Motor neuron (in vitro differentiated cells): Measurements from ENCODE around the gene IFI6. TPM values are rescaled to one million over a fixed set of nuclear protein-coding genes. Genes with fewer than 3 reads are reported as not detected.
"Not testable (repeated sequence)": the region's sequence is repeated elsewhere in the genome, so short reads cannot be mapped to it uniquely, and the experiment has no call there.

ENCODE experiments used
- ATAC-seq, 8 experiments: fragments of 200-7000 bp; cut with Tn5 transposase; replicated peaks in 6 of 8; 2 replicates each; pipeline ENCODE4 v1.8.0; 2021; ENCODE audit warnings: mild to moderate bottlenecking in 8 of 8, moderate library complexity in 8 of 8
- H3K27ac ChIP-seq, 2 donors: fragments of 250-450 bp; sonication (Bioruptor Pico); 2 replicates each; pipeline ENCODE4 v1.9.0; 2021; ENCODE audit warnings: antibody characterized with exemption in 2 of 2, mild to moderate bottlenecking in 2 of 2, moderate library complexity in 1 of 2
- H3K4me1 ChIP-seq, 2 donors: fragments of 250-450 bp; sonication (Bioruptor Pico); replicated peaks in 1 of 2; 2 replicates each; pipeline ENCODE4 v1.6.1; 2021; ENCODE audit warnings: antibody characterized with exemption in 2 of 2, mild to moderate bottlenecking in 2 of 2, moderate library complexity in 1 of 2
- H3K4me3 ChIP-seq, 5 donors: fragments of 250-450 bp; sonication (Bioruptor Pico); 2 replicates each; pipeline ENCODE4 v1.9.0; 2021; ENCODE audit warnings: antibody characterized with exemption in 5 of 5, mild to moderate bottlenecking in 5 of 5, moderate library complexity in 4 of 5
- WGBS, 10 experiments: fragments of 450-650 bp; shearing (Covaris generic); methylation state at CpG; one replicate each; pipeline ENCODE4 v1.0.0; 2022; 5-methylcytosine and 5-hydroxymethylcytosine counted together
- in situ Hi-C, 9 experiments: fragments of 400-800 bp; cut with MboI; loops; one replicate each; pipeline ENCODE4 v1.15.0; 2021; ENCODE audit warnings: low sequenced_read_pairs in 9 of 9, low pct_unique_long_range_greater_than_20kb in 2 of 9; ENCODE audit not compliant: unreplicated experiment in 9 of 9
- total RNA-seq, 8 experiments: library from RNA; unstranded; fragments of 300-600 nt; gene quantifications; 2 replicates each; pipeline versions ENCODE4 v1.2.3 to v1.2.4, GENCODE V29; 2022

Gene IFI6, protein sequence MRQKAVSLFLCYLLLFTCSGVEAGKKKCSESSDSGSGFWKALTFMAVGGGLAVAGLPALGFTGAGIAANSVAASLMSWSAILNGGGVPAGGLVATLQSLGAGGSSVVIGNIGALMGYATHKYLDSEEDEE
- total RNA-seq = 1,000 to 10,000 TPM in 1 of 8 experiments, 100 to 1,000 TPM in 1, 10 to 100 TPM in 4, 1 to 10 TPM in 2; 7.4 to 3,288 (median 15.3) TPM

DNA sequence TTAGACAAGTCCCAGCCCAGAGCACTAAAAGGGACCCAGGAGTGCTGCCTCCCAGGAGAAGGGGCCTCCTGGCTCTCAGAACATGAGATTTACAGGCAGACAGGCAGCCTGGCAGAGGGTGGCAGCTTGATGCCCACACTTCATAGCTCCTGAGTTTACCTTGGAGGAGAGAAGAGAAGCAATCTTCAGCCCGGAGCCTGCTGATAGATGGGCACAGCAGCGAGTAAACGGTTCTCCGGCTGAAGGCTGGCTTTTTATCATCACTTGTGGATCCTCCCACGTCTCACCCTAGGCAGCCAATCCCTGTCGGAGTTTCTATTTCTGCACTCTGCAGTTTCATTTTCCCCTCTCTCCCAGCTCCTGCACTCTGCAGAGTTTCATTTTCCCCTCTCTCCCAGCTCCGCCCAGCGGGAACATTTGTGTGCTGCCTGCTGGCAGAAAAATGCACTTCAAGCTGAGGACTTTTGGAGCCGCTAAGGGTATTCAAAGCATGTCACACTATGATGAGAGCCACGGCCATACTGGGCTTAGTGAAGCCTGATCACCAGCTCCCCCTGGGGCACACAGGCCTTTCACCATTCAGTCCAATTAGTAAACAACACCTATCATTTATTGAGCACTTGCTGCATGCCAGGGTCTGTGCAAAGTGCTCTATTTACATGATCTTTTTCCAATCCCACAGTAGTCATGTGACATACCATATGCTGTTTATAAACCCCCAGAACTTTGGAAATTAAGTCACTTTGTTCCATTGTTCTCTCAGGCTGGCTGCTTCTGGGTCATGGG is at the start of gene IFI6:
IFI6 (minus strand) TSS at position 229 of the 786 bp plus-strand sequence. CDS start 2,878 bp downstream, outside the sequence.
- in situ Hi-C loops = loop anchor here in 1 of 9 experiments (25.0 kb wide), 1 partner anchor 360 kb away; the partner anchor contains the start of gene TMEM222
- peak; percentile 93 to 99 (median 97) for ATAC-seq
- Histone ChIP-seq H3K4me1 (peaks cover 0 to 5% of the 10 kb centered on the region in 2 donors), H3K4me3 (peak within 1 kb of the TSS; percentile 10 to 35 (median 33)), H3K27ac (peak within 1 kb of the TSS in 1 of 2 donors; percentile 41)
- WGBS, 10 experiments = 0% methylated on average over 2 to 10 of the region's 10 CpGs; no CpG with 5 or more reads in 4 of the 10 experiments

DNA sequence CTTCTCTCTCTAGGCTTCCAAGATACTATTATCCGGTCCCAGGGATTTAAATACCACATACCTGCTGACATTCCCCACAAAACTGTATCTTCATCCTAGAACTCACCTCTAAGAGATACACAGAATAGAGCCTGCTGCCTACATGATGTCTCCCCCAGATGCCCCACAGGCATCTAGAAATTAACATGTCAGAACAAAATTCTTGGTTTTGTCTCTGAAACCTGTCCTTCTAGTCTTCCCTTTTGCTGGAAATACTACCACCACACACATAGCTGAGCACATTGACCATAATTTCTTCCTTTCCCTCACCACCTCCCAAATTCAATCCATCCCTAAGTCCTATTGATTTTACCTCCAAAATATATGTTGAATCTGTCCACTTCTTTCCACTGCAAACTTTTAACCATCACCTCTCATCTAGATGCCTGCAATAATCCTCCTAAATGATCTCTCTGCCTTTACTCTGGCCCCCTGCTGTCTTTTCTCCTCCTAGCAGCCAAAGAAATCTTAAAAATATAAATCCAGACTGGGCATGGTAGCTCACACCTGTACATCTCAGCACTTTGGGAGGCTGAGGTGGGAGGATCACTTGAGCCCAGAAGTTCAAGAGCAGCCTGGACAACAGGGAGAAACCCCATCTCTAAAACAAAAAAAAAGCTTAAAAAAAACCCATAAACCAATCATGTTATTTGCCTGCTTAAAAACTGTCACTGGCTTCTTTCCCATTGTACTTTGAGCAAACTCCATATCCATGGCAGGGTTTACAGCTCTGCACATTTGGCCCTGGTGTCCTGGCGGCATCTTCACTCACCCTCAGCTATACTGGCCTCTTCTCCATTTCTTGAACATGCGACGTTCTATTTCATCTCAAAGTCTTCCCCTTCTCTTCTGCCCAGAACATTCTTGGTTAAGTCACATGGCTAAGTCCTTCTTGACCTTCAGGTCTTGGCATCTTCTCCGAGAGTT is 47.6 kb upstream of the IFI6 start:
- no peak overlapping the region for H3K4me3 ChIP-seq
- H3K4me1 ChIP-seq = no peaks in the 10 kb centered on the region
- no peak overlapping the region for H3K27ac ChIP-seq
- in situ Hi-C loops = no loop called here
- peak in 3 of 8 experiments; percentile 53 to 65 (median 53) for ATAC-seq
- WGBS, 10 experiments = 14 to 100% (median 76%) methylated on average over 1 to 5 of the region's 5 CpGs

DNA sequence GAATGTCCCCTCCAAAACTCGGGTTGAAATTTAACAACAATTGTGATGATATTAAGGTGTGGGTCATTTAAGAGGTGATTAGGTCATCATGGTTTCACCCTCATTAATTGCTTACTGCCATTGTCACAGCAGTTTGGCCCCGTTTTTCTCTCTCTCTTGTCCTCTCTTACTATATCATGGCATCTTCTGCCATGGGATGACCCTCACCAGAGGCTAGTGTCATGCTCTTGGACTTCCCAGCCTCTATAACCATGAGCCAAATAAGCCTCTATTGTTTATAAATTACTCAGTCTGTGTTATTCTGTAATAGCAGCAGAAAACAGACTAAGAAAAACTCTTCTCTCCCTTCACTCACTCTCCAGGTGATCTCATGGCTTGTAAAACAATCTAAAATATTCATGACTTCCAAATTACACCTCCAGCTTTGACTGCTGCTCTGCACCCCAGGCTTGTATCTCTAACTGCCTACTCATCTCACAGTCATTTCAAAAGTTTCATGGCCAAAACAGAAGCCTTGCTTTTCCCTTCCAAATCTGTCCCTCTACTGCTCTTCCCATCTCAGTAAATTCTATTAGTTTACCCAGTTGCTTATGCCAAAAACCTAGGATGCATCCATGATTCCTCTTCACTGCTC is 44.4 kb upstream of the IFI6 start:
- H3K27ac ChIP-seq = no peak overlapping the region
- no peak for ATAC-seq
- H3K4me3 ChIP-seq = no peak overlapping the region
- in situ Hi-C loops = no loop called here
- H3K4me1 ChIP-seq = no peaks in the 10 kb centered on the region
- WGBS, 10 experiments = 0 to 60% (median 30%) methylated on average over 1 to 2 of the region's 2 CpGs; no CpG with 5 or more reads in 3 of the 10 experiments

DNA sequence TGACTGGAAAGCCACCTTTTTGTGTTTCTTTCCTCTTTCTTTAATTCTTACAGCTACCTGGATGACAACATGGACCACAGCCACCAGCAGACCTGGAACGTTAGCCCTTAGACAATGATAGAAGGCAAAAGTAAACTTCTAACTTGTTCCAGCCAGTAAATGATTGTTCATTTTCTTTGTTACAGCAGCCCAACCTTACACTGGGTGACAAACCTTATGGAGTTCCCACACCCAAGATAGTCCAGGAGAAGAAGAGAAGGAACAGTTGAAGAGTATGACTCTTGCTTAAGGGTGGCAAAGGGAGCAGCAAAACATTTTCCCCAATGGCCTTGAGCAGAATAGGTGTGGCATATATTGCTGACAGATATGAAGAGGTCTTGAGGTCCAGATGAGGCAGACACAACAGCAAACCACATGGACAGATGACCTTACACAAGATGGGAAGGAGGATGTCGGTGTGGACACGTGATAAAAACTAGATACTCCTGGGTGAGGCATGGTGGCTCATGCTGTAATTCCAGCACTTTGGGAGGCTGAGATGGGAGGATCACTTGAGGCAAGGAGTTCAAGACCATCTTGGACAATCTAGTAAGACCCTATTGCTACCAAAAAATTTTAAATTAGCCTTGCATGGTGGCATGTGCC is 42.0 kb upstream of the IFI6 start:
- 71 to 100% (median 82%) methylated on average over 1 to 3 of the region's 3 CpGs; no CpG with 5 or more reads in 3 of the 10 experiments for WGBS, 10 experiments
- in situ Hi-C loops = no loop called here
- no peak overlapping the region for H3K27ac ChIP-seq
- no peak overlapping the region for H3K4me3 ChIP-seq
- peak in 1 of 8 experiments; percentile 28 for ATAC-seq
- H3K4me1 ChIP-seq = no peaks in the 10 kb centered on the region

DNA sequence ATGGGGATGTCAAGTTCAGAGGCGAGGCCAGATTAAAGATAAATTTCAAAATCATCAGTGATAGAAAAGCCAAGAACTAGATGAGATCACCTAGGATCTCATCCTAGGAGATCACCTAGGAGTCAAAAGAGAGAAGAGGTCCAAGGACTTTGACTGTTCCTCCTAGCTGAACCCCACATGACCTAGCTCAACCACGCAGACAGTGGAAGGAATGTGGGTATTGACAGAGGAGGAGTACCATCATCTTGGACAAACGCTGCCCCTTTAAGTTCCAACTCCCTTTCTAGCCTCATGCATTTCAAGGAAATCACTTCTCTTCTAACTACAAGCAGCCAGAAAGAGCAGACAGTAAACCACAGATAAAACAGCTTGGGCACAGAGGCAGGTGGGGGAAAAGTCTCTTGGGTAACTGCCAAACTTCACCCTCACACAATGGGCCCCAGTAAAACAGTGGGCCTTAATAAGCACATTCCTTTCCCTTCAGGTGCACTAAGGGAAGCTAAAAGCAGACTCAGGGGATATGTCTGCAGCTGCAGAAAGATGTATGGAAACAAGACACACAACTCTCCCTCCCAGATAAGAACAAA is 41.2 kb upstream of the IFI6 start:
- no peak for ATAC-seq
- 20 to 94% (median 58%) methylated on average over 1 to 3 of the region's 3 CpGs for WGBS, 10 experiments
- Histone ChIP-seq H3K27ac (no peak overlapping the region), H3K4me3 (no peak overlapping the region), H3K4me1 (no peaks in the 10 kb centered on the region)
- in situ Hi-C loops = no loop called here

DNA sequence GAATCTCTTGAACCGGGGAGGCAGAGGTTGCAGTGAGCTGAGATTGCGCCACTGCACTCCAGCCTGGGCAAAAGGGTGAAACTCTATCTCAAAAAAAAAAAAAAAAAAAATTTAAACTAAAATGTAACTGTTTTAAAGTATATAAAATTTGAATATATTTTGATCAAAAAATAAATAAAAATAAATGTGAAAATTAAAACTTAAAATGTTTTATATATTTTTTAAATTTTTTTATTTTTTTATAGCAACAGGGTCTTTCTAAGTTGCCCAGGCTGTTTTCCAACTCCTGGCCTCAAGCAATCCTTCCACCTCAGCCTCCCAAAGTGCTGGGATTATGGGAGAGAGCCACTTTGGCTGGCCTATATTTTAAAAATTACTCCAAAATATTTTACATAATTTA is 38.6 kb upstream of the IFI6 start:
- in situ Hi-C loops = no loop called here
- Histone ChIP-seq H3K27ac (no peak overlapping the region), H3K4me1 (no peaks in the 10 kb centered on the region), H3K4me3 (no peak overlapping the region)
- ATAC-seq = no peak
- 63 to 100% (median 100%) methylated on average over 1 to 2 of the region's 2 CpGs; no CpG with 5 or more reads in 1 of the 10 experiments for WGBS, 10 experiments

DNA sequence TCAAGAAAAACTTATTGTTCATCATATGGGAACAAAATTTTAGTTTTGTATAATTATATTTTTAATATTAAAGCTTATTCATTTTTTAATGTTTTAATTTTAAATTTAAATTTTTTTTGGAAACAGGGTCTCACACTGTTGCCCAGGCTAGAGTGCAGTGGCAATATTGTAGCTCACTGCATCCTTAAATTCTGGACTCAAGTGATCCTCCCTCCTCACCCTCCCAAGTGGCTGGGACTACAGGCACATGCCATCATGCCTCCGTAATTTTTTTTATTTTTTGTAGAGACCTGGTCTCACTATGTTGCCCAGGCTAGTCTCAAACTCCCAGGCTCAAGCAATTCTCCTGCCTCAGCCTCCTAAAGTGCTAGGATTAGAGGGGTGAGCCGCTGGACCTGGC is 33.6 kb upstream of the IFI6 start:
- H3K27ac ChIP-seq = no peak overlapping the region
- no peak overlapping the region for H3K4me3 ChIP-seq
- no peaks in the 10 kb centered on the region for H3K4me1 ChIP-seq
- no peak for ATAC-seq
- 22 to 94% (median 77%) methylated on average over 1 to 2 of the region's 2 CpGs for WGBS, 10 experiments
- in situ Hi-C loops = no loop called here

DNA sequence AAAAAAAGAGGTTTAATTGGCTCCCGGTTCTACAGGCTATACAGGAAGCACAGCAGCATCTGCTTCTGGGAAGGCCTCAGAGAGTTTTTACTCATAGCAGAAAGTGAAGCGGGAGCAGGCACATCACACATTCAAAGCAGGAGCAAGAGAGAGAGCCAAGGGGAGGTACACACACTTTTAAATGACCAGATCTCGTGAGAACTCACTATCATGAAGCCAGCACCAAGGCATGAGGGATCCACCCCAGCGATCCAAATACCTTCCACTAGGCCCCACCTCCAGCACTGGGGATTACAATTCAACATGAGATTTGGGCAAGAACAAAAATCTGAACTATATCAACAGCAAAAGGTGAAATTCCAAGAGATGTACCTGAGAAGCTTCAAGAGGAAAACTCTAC is 33.0 kb upstream of the IFI6 start:
- in situ Hi-C loops = no loop called here
- no peak for ATAC-seq
- WGBS, 10 experiments = 39 to 94% (median 78%) methylated on average over 2 to 4 of the region's 4 CpGs; no CpG with 5 or more reads in 2 of the 10 experiments
- Histone ChIP-seq H3K27ac (no peak overlapping the region), H3K4me1 (no peaks in the 10 kb centered on the region), H3K4me3 (no peak overlapping the region)

DNA sequence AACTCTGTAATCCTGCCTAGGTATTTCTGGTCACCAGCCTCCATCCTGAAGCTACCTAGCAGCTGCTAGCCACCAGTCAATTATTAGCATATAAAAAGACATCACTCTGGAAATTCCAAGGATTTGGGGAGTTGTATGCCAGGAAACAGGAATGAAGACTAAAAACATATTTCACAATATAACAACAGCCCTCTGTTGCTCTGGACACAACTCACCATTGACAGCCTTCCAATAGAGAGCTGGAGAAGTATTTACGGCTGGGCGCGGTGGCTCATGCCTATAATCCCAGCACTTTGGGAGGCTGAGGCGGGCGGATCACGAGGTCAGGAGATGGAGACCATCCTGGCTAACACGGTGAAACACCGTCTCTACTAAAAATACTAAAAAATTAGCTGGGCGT is 24.8 kb upstream of the IFI6 start:
- in situ Hi-C loops, H3K4me1 ChIP-seq, H3K4me3 ChIP-seq, H3K27ac ChIP-seq: not testable (repeated sequence)
- peak in 3 of 8 experiments; percentile 56 to 74 (median 70) for ATAC-seq
- 0 to 85% (median 69%) methylated on average over 1 to 7 of the region's 9 CpGs; no CpG with 5 or more reads in 2 of the 10 experiments for WGBS, 10 experiments

DNA sequence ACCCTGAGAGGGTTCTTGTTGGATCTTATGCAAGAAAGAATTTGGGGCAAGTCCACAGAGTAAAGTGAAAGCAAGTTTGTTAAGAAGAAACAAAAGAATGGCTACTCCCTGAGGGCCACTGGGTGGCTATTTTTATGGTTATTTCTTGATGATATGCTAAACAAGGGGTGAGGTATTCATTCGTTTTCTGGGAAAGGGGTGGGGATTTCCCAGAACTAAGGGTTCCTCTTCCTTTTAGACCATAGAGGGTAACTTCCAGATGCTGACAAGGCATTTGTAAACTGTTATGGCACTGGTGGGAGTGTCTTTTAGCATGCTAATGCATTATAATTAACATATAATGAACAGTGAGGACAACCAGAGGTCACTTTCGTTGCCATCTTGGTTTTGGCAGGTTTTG is 18.2 kb upstream of the IFI6 start:
- in situ Hi-C loops = no loop called here

DNA sequence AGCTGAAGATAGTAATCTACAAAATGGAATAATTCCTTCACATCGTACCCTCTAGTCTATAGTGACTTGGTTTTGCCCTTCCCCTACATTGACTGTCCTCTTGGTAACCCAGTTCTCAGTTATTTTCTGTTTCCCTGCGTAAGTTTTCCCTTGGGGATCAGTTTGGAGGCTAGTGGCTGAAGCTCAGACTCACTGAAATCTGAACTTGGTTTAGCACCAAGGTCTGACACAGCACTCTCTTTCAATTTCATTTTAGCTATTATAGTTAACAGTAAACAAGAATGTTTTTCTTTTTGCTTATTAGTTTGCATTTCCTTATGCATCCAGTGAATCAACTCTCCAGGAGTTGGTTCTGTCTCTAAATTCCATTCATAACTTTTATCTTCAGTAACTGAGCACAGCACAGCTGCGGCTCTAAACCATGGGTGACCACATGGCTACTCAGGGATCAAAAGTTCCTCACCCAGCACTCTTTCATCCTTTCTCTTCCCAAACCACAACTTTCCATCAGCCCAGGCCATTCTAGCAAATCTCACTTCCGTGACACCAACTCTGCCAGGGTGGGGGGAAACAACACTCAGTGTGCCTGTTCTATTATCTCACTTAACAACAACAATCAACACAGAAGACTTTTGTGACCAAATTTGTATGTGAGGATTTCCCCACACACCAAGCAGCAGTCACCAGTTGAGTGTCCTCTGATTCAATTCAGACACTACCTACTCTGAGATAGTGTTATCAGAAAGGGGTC is 17.6 kb upstream of the IFI6 start:
- Histone ChIP-seq H3K4me1 (no peaks in the 10 kb centered on the region), H3K4me3 (no peak overlapping the region), H3K27ac (no peak overlapping the region)
- ATAC-seq = peak in 3 of 8 experiments; percentile 50 to 79 (median 79)
- WGBS, 10 experiments = 13 to 97% (median 66%) methylated on average over 1 to 4 of the region's 4 CpGs
- in situ Hi-C loops = no loop called here

More for the DNA sequence above, 18.2 kb upstream of the IFI6 start:
- no peak overlapping the region for H3K4me3 ChIP-seq
- peak in 3 of 8 experiments; percentile 39 to 59 (median 50) for ATAC-seq
- WGBS, 10 experiments = 0 to 70% (median 56%) methylated on average over 1 to 2 of the region's 2 CpGs; no CpG with 5 or more reads in 2 of the 10 experiments
- H3K27ac ChIP-seq = no peak overlapping the region
- no peaks in the 10 kb centered on the region for H3K4me1 ChIP-seq
